ENCODE data around the gene ZSWIM3. TPM values are rescaled to one million over a fixed set of nuclear protein-coding genes. Genes with fewer than 3 reads are reported as not detected.

ZSWIM3 gene
- total and polyA plus RNA-seq, 2 of the 13 experiments (the other 11 are each of a cell fraction or from before 2014, with no cell fraction given), result 5.2 to 5.8 TPM

- no peak for TF ChIP-seq HNRNPL (IDR thresholded peaks at IDR 0.05; ENCODE audit: low read depth, low read length)
- no peak for TF ChIP-seq HNRNPLL (IDR thresholded peaks at IDR 0.05; ENCODE audit: low read depth, low read length, poor library complexity, severe bottlenecking)
- TF ChIP-seq ZNF770 (CRISPR knock-in tag; IDR thresholded peaks at IDR 0.05), result no peak
- TF ChIP-seq TSC22D2 (CRISPR knock-in tag; IDR thresholded peaks at IDR 0.05; ENCODE audit: borderline replicate concordance), result 0 out of 2 replicates have a peak, but pooled peaks have one; percentile 39
- TF ChIP-seq ETV5 (CRISPR knock-in tag; IDR thresholded peaks at IDR 0.05; ENCODE audit: borderline replicate concordance), result peak; percentile 25; the same call in 1 of the 2 replicates
- no peak for TF ChIP-seq RAD51 (IDR thresholded peaks at IDR 0.05; ENCODE audit: borderline replicate concordance)
- TF ChIP-seq ZBTB49 (CRISPR knock-in tag; IDR thresholded peaks at IDR 0.05; ENCODE audit: borderline replicate concordance), result 0 out of 2 replicates have a peak, but pooled peaks have one; percentile 20
- TF ChIP-seq ZNF354B (CRISPR knock-in tag; IDR thresholded peaks at IDR 0.05), result no peak
- TF ChIP-seq RARA (CRISPR knock-in tag; IDR thresholded peaks at IDR 0.05), result no peak
- TF ChIP-seq ARID4A (CRISPR knock-in tag; IDR thresholded peaks at IDR 0.05; ENCODE audit: borderline replicate concordance), result 0 out of 2 replicates have a peak, but pooled peaks have one; percentile 2
- TF ChIP-seq HNF1A (IDR thresholded peaks at IDR 0.05; ENCODE audit: low read depth), result no peak
- no peak for TF ChIP-seq HNF1A (CRISPR knock-in tag; IDR thresholded peaks at IDR 0.05; ENCODE audit: borderline replicate concordance)
- no peak for TF ChIP-seq TMF1 (CRISPR knock-in tag; IDR thresholded peaks at IDR 0.05; ENCODE audit: low read depth)
- peak; percentile 58 for TF ChIP-seq FOSL2 (CRISPR knock-in tag; IDR thresholded peaks at IDR 0.05)
- 0 out of 2 replicates have a peak, but pooled peaks have one; percentile 12 for TF ChIP-seq ZNF614 (CRISPR knock-in tag; IDR thresholded peaks at IDR 0.05; ENCODE audit: borderline replicate concordance)
- no peak; the same call in 1 of the 2 replicates for TF ChIP-seq KAT8 (CRISPR knock-in tag; IDR thresholded peaks at IDR 0.05)
These were observed 30.9 kb upstream of the ZSWIM3 start (continued) for GRCh38 chr20:45826381-45827019.

Measured in HepG2 (cell line).